Neural cell (in vitro differentiated cells): ENCODE data around the gene GLT1D1.

Experiments
- EP300 ChIP-seq: fragments of 450-650 bp; conservative IDR thresholded peaks from 2 replicates; pipeline ENCODE4 v1.6.1; 2014; ENCODE audit warnings: antibody characterized with exemption, mild to moderate bottlenecking, moderate library complexity; ENCODE audit not compliant: poor library complexity, severe bottlenecking
- EZH2 ChIP-seq: fragments of 200-600, 300-800 bp; shearing (Covaris generic), sonication (generic); IDR thresholded peaks from 2 replicates; pipeline ENCODE4 v1.6.1; 2014; ENCODE audit warnings: antibody characterized with exemption, low read length, borderline replicate concordance, mild to moderate bottlenecking; ENCODE audit not compliant: insufficient read depth, poor library complexity, severe bottlenecking
- MXI1 ChIP-seq: fragments of 450-650 bp; conservative IDR thresholded peaks from 2 replicates; pipeline ENCODE4 v1.6.1; 2014; ENCODE audit warnings: antibody characterized with exemption, mild to moderate bottlenecking; ENCODE audit not compliant: poor library complexity, severe bottlenecking
- POLR2AphosphoS5 ChIP-seq: IDR thresholded peaks from 2 replicates; pipeline ENCODE4 v1.6.1; 2012
- RAD21 ChIP-seq: fragments of 450-650 bp; conservative IDR thresholded peaks from 2 replicates; pipeline ENCODE4 v1.6.1; 2014; ENCODE audit warnings: antibody characterized with exemption, mild to moderate bottlenecking, moderate library complexity
- SMC3 ChIP-seq: fragments of 450-650 bp; conservative IDR thresholded peaks from 2 replicates; pipeline ENCODE4 v1.6.1; 2014; ENCODE audit warnings: antibody characterized with exemption, mild to moderate bottlenecking, moderate library complexity; ENCODE audit not compliant: poor library complexity
- TAF1 ChIP-seq: IDR thresholded peaks from 2 replicates; pipeline ENCODE4 v1.6.1; 2012; ENCODE audit warnings: low read depth
- TF ChIP-seq, protein P1 (sequence below): fragments of 450-650 bp; IDR thresholded peaks from 2 replicates; pipeline ENCODE4 v1.5.1; 2014; ENCODE audit warnings: antibody characterized with exemption, mild to moderate bottlenecking, moderate library complexity; ENCODE audit not compliant: poor library complexity, severe bottlenecking
- TF ChIP-seq, protein P2 (sequence below): IDR thresholded peaks from 2 replicates; pipeline ENCODE4 v1.6.1; 2012; ENCODE audit warnings: borderline replicate concordance

DNA sequence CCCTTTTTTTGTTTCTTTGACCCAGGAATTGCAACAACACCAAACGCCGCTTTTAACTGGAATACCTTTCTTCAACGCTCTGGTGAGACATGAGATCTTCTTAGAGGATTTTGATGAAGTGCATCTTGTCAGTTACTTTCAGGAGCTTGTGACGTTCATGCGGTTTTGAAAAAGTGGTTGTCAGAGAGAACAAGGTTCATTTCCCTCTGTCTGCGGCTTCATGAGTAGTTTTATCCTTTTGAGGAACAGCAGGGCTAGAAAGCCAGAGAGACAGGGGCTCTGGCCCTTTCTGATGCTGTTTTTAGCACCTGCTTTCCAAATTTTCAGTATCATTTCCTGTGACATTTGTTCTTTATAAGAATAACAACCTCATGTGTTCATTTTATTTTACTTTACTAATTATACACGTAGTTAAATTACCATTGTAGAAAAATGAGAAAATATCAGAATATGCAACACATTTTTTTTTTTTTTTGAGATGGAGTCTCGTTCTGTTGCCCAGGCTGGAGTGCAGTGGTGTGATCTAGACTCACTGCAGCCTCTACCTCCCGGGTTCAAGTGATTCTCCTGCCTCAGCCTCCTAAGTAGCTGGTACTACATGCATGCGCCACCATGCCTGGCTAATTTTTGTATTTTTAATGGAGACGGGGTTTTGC, 61.8 kb downstream of the GLT1D1 start:
- TF ChIP-seq POLR2AphosphoS5 (no peak), EZH2 (no peak), SMC3 (no peak), EP300 (no peak), RAD21 (no peak), MXI1 (no peak), TAF1 (no peak)
- TF ChIP-seq, protein P1, sequence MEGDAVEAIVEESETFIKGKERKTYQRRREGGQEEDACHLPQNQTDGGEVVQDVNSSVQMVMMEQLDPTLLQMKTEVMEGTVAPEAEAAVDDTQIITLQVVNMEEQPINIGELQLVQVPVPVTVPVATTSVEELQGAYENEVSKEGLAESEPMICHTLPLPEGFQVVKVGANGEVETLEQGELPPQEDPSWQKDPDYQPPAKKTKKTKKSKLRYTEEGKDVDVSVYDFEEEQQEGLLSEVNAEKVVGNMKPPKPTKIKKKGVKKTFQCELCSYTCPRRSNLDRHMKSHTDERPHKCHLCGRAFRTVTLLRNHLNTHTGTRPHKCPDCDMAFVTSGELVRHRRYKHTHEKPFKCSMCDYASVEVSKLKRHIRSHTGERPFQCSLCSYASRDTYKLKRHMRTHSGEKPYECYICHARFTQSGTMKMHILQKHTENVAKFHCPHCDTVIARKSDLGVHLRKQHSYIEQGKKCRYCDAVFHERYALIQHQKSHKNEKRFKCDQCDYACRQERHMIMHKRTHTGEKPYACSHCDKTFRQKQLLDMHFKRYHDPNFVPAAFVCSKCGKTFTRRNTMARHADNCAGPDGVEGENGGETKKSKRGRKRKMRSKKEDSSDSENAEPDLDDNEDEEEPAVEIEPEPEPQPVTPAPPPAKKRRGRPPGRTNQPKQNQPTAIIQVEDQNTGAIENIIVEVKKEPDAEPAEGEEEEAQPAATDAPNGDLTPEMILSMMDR = no peak
- TF ChIP-seq, protein P2, sequence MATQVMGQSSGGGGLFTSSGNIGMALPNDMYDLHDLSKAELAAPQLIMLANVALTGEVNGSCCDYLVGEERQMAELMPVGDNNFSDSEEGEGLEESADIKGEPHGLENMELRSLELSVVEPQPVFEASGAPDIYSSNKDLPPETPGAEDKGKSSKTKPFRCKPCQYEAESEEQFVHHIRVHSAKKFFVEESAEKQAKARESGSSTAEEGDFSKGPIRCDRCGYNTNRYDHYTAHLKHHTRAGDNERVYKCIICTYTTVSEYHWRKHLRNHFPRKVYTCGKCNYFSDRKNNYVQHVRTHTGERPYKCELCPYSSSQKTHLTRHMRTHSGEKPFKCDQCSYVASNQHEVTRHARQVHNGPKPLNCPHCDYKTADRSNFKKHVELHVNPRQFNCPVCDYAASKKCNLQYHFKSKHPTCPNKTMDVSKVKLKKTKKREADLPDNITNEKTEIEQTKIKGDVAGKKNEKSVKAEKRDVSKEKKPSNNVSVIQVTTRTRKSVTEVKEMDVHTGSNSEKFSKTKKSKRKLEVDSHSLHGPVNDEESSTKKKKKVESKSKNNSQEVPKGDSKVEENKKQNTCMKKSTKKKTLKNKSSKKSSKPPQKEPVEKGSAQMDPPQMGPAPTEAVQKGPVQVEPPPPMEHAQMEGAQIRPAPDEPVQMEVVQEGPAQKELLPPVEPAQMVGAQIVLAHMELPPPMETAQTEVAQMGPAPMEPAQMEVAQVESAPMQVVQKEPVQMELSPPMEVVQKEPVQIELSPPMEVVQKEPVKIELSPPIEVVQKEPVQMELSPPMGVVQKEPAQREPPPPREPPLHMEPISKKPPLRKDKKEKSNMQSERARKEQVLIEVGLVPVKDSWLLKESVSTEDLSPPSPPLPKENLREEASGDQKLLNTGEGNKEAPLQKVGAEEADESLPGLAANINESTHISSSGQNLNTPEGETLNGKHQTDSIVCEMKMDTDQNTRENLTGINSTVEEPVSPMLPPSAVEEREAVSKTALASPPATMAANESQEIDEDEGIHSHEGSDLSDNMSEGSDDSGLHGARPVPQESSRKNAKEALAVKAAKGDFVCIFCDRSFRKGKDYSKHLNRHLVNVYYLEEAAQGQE = no peak
